ENCODE results near the gene TULP1.

- TF ChIP-seq CTCF (conservative IDR thresholded peaks at IDR 0.05; ENCODE audit: low read depth, low read length) (no peak), EZH2 (IDR thresholded peaks at IDR 0.05; ENCODE audit: borderline replicate concordance, low read depth, low read length, poor library complexity, severe bottlenecking) (no peak)
Observed at GRCh38 chr6:35500782-35501181, 11.9 kb downstream of the TULP1 start.

Data from A673 (cell line).